SK-N-SH treated with all-trans-retinoic acid at 6 μM for 48 hours (cell line): ENCODE measurements around the gene MICAL1.

Source experiments
- CSRNP3 ChIP-seq: fragments of 250-450 bp; sonication (Bioruptor Pico); IDR thresholded peaks from 2 replicates; pipeline ENCODE4 v1.5.1; 2021; ENCODE audit warnings: mild to moderate bottlenecking, moderate library complexity
- POU6F1 ChIP-seq: fragments of 250-450 bp; sonication (Bioruptor Pico); IDR thresholded peaks from 2 replicates; pipeline ENCODE4 v1.8.0; 2021; ENCODE audit warnings: low read depth, mild to moderate bottlenecking, moderate library complexity, borderline replicate concordance
- RARB ChIP-seq: fragments of 250-450 bp; sonication (Bioruptor Pico); IDR thresholded peaks from 2 replicates; pipeline ENCODE4 v1.8.0; 2021; ENCODE audit warnings: mild to moderate bottlenecking, moderate library complexity
- SNAI2 ChIP-seq: fragments of 250-450 bp; sonication (Bioruptor Pico); IDR thresholded peaks from 2 replicates; pipeline ENCODE4 v1.5.0; 2020; ENCODE audit warnings: mild to moderate bottlenecking, moderate library complexity
- ZFP30 ChIP-seq: fragments of 450-650 bp; formaldehyde crosslinking; IDR thresholded peaks from 2 replicates; pipeline ENCODE4 v1.5.0; 2022; ENCODE audit warnings: mild to moderate bottlenecking, moderate library complexity
- ZNF70 ChIP-seq: fragments of 450-650 bp; formaldehyde crosslinking; IDR thresholded peaks from 2 replicates; pipeline ENCODE4 v1.5.0; 2020; ENCODE audit warnings: mild to moderate bottlenecking, moderate library complexity

- no peak for TF ChIP-seq POU6F1 (CRISPR knock-in tag)
- TF ChIP-seq CSRNP3 (CRISPR knock-in tag) = no peak
- TF ChIP-seq ZNF70 (CRISPR knock-in tag) = no peak
- TF ChIP-seq SNAI2 = no peak
- no peak for TF ChIP-seq ZFP30
- no peak for TF ChIP-seq RARB (CRISPR knock-in tag)
These were observed 22.2 kb upstream of the MICAL1 start for GRCh38 chr6:109477725-109478124.
